ENCODE measurements around the gene ATP10B.

ATP10B gene

DNA sequence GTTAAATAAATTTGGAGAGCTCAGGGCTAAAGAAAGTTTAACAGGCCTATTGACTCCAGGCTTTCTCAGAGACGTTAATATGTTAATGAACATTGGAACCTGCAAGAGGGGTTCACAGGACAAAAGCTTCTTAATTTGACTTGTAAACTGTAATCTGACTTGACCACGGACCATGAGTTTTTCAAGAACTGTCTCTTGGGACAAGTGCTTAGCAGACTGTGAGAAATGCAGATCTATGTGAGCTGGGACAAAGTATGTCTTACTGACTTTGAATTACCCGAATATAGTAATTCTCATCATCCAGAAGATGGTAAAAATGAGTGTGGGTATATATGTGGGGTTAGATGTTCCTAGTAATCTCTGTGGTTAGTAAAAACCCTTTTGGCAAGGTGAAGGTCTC, 186.6 kb downstream of the ATP10B start:
- Histone ChIP-seq H3K27ac (ENCODE audit: insufficient read depth, low read depth, low read length, poor library complexity, severe bottlenecking) (no peak overlapping the region), H3K27me3 (ENCODE audit: control insufficient read depth, insufficient read depth, low read length, poor library complexity, severe bottlenecking) (no peaks in the 10 kb centered on the region), H3K36me3 (ENCODE audit: control insufficient read depth, insufficient read depth, low read length) (no peaks in the 10 kb centered on the region), H3K9me3 (ENCODE audit: control insufficient read depth, low read length) (no peaks in the 10 kb centered on the region), H3K4me1 (ENCODE audit: control insufficient read depth, insufficient read depth, low read length) (no peaks in the 10 kb centered on the region), H3K4me3 (ENCODE audit: insufficient read depth, low read depth, low read length) (no peak overlapping the region)
- 69 to 76% methylated on average over 3 of the region's 3 CpGs for WGBS, 2 experiments

DNA sequence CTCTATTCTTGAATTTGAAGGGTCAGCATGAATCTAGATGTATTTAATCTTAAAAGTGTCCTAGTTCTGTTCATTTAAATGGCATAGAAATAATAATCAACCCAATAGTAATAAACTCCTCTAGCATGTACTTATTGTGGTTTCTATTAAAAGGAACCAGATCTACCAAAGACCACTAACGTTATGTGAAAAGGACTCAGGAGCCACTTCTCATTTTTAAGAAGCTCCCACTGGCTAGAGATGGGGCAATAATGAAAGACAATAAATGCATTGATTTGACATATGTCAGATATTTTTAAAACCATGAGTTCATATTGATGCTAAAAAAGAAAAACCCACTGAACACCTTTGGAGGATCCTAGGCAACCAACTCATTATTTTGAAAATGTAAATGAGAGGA, 191.9 kb downstream of the ATP10B start:
- Histone ChIP-seq H3K27me3 (ENCODE audit: control insufficient read depth, insufficient read depth, low read length, poor library complexity, severe bottlenecking) (no peaks in the 10 kb centered on the region), H3K4me1 (ENCODE audit: control insufficient read depth, insufficient read depth, low read length) (no peaks in the 10 kb centered on the region), H3K36me3 (ENCODE audit: control insufficient read depth, insufficient read depth, low read length) (no peaks in the 10 kb centered on the region), H3K4me3 (ENCODE audit: insufficient read depth, low read depth, low read length) (no peak overlapping the region), H3K9me3 (ENCODE audit: control insufficient read depth, low read length) (no peaks in the 10 kb centered on the region), H3K27ac (ENCODE audit: insufficient read depth, low read depth, low read length, poor library complexity, severe bottlenecking) (no peak overlapping the region)
- WGBS, 2 experiments, result 89 to 93% methylated on average over 1 of the region's 1 CpG

DNA sequence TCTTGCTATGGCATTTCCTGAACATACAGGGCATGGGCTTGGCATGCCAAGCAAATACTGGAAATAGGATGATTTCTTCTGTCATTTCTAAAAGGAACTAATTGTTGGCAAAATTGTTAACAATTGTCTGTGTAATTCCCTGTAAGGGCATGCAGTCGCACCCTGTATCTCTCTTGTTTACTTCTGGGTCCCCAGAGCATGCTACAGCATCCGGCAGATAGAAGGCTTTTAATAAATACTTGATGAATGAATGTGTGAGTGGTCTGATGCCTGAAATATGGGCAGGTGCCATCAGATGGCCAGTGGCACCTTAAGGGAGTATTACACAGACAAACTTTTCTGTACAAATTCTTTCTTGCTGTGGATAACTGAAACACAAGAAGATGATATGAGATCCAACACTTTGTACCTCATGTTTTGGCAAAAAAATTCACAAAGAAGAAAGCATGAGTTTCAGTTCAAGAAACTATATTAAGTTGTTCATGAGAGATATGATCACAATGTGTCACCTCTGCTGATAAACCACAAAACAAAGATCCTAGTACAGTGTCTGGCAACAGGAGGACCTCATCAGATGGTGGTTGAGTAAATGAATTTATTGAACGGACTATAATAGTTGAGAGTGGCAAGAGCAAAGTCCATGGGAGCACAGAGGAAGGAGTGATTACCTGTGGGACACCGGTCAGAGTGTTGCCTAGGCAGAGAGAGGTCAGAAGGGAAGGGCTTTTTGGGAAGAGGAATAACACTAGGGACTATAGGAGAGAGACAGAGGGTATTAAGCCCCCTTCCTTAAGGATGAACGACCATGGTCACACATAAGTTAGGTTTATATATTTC, 194.2 kb downstream of the ATP10B start:
- H3K36me3 ChIP-seq (ENCODE audit: control insufficient read depth, insufficient read depth, low read length), result no peaks in the 10 kb centered on the region
- no peak overlapping the region for H3K4me3 ChIP-seq (ENCODE audit: insufficient read depth, low read depth, low read length)
- WGBS, 2 experiments, result 90 to 92% methylated on average over 5 of the region's 5 CpGs
- H3K27ac ChIP-seq (ENCODE audit: insufficient read depth, low read depth, low read length, poor library complexity, severe bottlenecking), result no peak overlapping the region
- no peaks in the 10 kb centered on the region for H3K27me3 ChIP-seq (ENCODE audit: control insufficient read depth, insufficient read depth, low read length, poor library complexity, severe bottlenecking)
- H3K9me3 ChIP-seq (ENCODE audit: control insufficient read depth, low read length), result peaks cover 2% of the 10 kb centered on the region
- H3K4me1 ChIP-seq (ENCODE audit: control insufficient read depth, insufficient read depth, low read length), result no peaks in the 10 kb centered on the region

DNA sequence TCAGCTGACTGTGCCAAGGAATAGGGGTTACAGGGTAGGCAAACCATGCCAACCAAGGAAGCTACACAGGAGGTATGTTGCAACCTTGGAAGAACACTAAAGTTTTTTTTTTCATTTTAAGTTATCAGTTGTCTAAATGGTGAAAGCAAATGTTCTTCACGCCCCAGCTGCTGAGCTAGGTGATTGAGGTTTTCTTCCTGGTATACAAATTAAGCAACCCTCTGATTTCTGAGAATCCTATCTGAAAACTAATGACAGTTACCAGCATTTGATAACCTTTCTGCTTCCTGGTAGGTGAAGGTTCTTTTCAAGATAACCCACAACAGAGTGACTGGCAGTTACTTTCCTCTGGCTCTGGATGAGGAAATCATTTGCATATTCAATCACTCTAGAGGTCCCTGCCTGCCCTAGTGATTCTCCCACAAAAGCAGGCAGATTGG, 194.9 kb downstream of the ATP10B start:
- Histone ChIP-seq H3K4me3 (ENCODE audit: insufficient read depth, low read depth, low read length) (no peak overlapping the region), H3K27me3 (ENCODE audit: control insufficient read depth, insufficient read depth, low read length, poor library complexity, severe bottlenecking) (no peaks in the 10 kb centered on the region), H3K9me3 (ENCODE audit: control insufficient read depth, low read length) (peaks cover 2% of the 10 kb centered on the region), H3K27ac (ENCODE audit: insufficient read depth, low read depth, low read length, poor library complexity, severe bottlenecking) (no peak overlapping the region), H3K36me3 (ENCODE audit: control insufficient read depth, insufficient read depth, low read length) (no peaks in the 10 kb centered on the region), H3K4me1 (ENCODE audit: control insufficient read depth, insufficient read depth, low read length) (no peaks in the 10 kb centered on the region)
- 86 to 100% methylated on average over 1 of the region's 1 CpG for WGBS, 2 experiments

DNA sequence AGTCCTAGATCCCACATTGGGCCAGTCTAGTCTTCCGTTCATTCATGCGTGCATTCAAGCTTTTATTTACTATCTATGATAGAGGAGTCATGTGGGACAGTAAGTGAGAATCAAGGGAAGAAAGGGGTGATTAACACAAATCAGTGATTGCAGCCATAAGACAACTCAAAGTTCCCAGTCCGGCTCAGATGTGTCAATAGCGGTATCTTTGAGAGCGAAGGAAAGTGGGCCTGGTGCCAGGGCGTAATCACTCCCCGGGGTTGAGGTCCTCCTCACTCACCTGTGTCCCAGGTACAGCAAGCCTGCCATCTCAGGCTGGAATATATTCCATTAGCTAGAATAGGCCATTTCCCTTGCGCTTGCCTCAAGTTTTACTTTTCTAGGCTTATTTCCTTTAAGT, 196.3 kb downstream of the ATP10B start:
- Histone ChIP-seq H3K36me3 (ENCODE audit: control insufficient read depth, insufficient read depth, low read length) (no peaks in the 10 kb centered on the region), H3K27ac (ENCODE audit: insufficient read depth, low read depth, low read length, poor library complexity, severe bottlenecking) (no peak overlapping the region), H3K27me3 (ENCODE audit: control insufficient read depth, insufficient read depth, low read length, poor library complexity, severe bottlenecking) (no peaks in the 10 kb centered on the region), H3K9me3 (ENCODE audit: control insufficient read depth, low read length) (peaks cover 2% of the 10 kb centered on the region), H3K4me3 (ENCODE audit: insufficient read depth, low read depth, low read length) (no peak overlapping the region), H3K4me1 (ENCODE audit: control insufficient read depth, insufficient read depth, low read length) (no peaks in the 10 kb centered on the region)
- WGBS, 2 experiments, result 95 to 97% methylated on average over 8 of the region's 8 CpGs

DNA sequence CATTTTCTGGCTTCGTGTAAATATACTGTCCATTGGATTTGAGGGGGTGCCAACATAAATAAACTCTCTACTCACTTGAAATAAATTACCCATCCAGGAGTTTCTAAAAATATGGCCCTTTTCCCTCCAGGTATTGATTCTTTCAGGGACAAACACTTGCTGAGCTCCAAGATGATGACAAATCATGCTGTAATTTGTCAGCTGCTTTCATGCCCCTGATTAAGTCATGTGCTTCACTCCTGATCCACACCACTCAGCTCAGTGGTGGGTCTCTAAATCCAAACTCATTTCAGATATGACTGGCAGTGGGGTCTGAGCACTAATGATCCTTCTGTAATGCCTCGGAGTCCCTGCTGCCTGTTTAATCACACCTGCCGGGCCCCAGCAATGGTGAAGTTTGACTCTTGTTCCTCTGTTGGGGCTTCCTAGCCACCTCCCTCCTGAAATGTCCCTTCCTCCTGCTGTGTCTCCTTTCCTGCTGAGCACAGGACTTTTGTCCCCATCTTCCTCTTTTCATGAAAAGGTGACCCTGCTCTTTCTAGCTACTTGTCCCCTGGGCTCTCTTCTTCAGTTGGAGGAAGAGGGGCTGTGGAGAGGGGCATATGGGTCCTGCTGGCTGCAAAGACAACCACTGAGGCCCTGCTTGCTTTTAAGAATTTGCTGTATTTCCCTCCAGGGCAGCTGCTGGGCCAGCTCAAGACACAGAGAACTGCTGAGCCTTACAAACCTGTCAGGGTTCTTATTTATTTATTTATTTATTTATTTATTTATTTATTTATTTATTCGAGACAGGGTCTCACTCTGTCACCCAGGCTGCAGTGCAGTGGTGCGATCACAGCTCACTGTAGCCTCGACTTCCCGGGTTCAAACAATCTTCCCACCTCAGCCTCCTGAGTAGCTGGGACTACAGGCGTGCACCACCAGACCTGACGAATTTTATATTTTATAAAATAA, 200.0 kb downstream of the ATP10B start:
- Histone ChIP-seq H3K27me3 (ENCODE audit: control insufficient read depth, insufficient read depth, low read length, poor library complexity, severe bottlenecking) (no peaks in the 10 kb centered on the region), H3K27ac (ENCODE audit: insufficient read depth, low read depth, low read length, poor library complexity, severe bottlenecking) (no peak overlapping the region), H3K4me1 (ENCODE audit: control insufficient read depth, insufficient read depth, low read length) (no peaks in the 10 kb centered on the region), H3K9me3 (ENCODE audit: control insufficient read depth, low read length) (peaks cover 2% of the 10 kb centered on the region), H3K36me3 (ENCODE audit: control insufficient read depth, insufficient read depth, low read length) (no peaks in the 10 kb centered on the region), H3K4me3 (ENCODE audit: insufficient read depth, low read depth, low read length) (no peak overlapping the region)
- 89 to 96% methylated on average over 6 to 7 of the region's 9 CpGs for WGBS, 2 experiments

DNA sequence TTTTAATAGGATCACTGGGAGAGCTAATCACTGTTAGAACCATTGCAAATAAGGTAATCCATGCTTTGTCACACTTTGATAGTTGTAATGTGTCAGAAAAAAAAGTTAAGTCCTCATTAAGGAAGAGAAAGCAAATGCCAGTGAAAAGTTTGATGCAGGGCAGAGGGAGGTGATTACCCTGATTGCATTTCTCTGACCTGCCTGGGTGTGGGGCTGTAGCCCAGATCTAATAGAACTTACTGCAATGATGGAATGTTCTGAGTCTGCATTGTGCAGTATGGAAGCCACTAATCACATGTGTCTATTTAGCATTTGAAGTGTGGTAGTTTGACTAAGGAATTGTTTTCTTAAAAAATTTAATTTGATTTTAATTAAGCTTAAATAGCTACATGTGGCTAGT, 202.7 kb downstream of the ATP10B start:
- Histone ChIP-seq H3K36me3 (ENCODE audit: control insufficient read depth, insufficient read depth, low read length) (no peaks in the 10 kb centered on the region), H3K9me3 (ENCODE audit: control insufficient read depth, low read length) (peaks cover 2% of the 10 kb centered on the region), H3K27me3 (ENCODE audit: control insufficient read depth, insufficient read depth, low read length, poor library complexity, severe bottlenecking) (no peaks in the 10 kb centered on the region), H3K27ac (ENCODE audit: insufficient read depth, low read depth, low read length, poor library complexity, severe bottlenecking) (no peak overlapping the region), H3K4me3 (ENCODE audit: insufficient read depth, low read depth, low read length) (no peak overlapping the region), H3K4me1 (ENCODE audit: control insufficient read depth, insufficient read depth, low read length) (no peaks in the 10 kb centered on the region)

DNA sequence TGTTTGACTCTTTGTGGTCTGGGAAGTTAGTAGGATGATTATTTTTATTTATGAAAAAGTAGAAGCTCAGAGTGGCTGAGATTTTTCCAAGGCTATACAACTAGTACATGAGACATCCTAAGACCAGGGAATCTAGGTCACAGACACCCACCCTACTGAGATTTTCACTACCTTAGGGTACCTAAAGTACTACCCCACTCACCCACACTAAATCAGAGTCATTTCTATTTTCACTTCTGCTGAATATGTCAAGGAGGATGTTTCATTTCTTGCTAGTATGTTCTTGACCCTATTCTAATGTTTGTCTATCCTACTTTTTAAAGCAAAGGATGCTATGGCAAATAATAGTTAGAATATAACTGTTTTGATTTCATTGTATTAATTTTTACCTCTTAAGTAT, 206.0 kb downstream of the ATP10B start:
- no peak overlapping the region for H3K4me3 ChIP-seq (ENCODE audit: insufficient read depth, low read depth, low read length)
- no peaks in the 10 kb centered on the region for H3K27me3 ChIP-seq (ENCODE audit: control insufficient read depth, insufficient read depth, low read length, poor library complexity, severe bottlenecking)
- H3K4me1 ChIP-seq (ENCODE audit: control insufficient read depth, insufficient read depth, low read length), result no peaks in the 10 kb centered on the region
- no peaks in the 10 kb centered on the region for H3K36me3 ChIP-seq (ENCODE audit: control insufficient read depth, insufficient read depth, low read length)
- H3K27ac ChIP-seq (ENCODE audit: insufficient read depth, low read depth, low read length, poor library complexity, severe bottlenecking), result no peak overlapping the region
- no peaks in the 10 kb centered on the region for H3K9me3 ChIP-seq (ENCODE audit: control insufficient read depth, low read length)

DNA sequence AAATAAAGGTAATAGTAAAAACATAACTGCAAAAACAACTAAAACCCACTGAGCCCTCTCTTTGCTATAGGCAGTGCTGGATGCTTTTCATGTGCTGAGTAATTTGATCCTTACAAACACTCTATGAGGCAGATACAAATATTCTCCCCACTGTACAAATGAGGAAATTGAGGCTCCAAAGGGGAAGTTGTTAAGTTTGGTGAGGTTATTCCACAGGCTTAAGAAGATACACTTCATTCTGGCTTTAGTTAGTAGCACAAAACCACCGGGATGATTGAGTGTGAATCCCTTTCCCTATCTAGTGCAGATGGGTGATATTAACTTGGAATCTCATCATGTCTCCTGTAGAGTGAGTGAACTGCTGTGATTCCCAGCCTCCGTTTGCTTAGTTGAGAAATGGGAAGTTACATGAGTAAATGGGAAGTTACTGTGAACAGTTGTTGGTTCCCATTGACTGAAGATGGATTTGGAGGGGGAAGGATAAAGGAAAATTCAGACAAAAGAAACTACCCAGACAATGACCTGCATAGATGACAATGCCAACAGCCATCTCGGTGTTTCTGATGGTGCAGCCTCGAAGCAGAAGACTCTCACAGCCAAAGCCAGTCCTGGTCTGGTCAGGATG, 208.3 kb downstream of the ATP10B start:
- WGBS, 2 experiments, result 91 to 96% methylated on average over 4 of the region's 4 CpGs

DNA sequence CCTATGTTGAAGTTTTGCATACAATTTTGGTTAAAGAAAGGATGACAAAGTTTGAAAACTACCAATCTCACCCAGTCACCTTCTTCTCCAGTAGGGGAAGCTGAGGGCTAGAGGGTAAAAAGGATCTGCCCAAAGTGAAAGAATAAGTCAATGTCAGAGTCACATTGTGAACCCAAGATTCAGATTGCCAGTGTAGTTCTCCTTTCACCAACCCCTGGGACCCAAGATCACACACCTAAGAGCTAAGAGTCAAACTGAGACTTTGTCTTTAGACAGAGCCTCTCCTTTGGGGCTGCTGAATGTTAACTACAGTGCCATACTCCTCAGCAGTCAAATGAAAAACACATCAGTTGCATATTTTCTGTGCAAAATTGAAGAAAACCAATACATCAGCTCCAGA, 210.6 kb downstream of the ATP10B start:
- no peaks in the 10 kb centered on the region for H3K4me1 ChIP-seq (ENCODE audit: control insufficient read depth, insufficient read depth, low read length)
- H3K4me3 ChIP-seq (ENCODE audit: insufficient read depth, low read depth, low read length), result no peak overlapping the region
- no peaks in the 10 kb centered on the region for H3K36me3 ChIP-seq (ENCODE audit: control insufficient read depth, insufficient read depth, low read length)
- H3K27ac ChIP-seq (ENCODE audit: insufficient read depth, low read depth, low read length, poor library complexity, severe bottlenecking), result no peak overlapping the region
- H3K9me3 ChIP-seq (ENCODE audit: control insufficient read depth, low read length), result no peaks in the 10 kb centered on the region
- H3K27me3 ChIP-seq (ENCODE audit: control insufficient read depth, insufficient read depth, low read length, poor library complexity, severe bottlenecking), result no peaks in the 10 kb centered on the region

More for the DNA sequence above, 208.3 kb downstream of the ATP10B start:
- Histone ChIP-seq H3K27ac (ENCODE audit: insufficient read depth, low read depth, low read length, poor library complexity, severe bottlenecking) (no peak overlapping the region), H3K4me1 (ENCODE audit: control insufficient read depth, insufficient read depth, low read length) (no peaks in the 10 kb centered on the region), H3K4me3 (ENCODE audit: insufficient read depth, low read depth, low read length) (no peak overlapping the region), H3K9me3 (ENCODE audit: control insufficient read depth, low read length) (no peaks in the 10 kb centered on the region), H3K36me3 (ENCODE audit: control insufficient read depth, insufficient read depth, low read length) (no peaks in the 10 kb centered on the region), H3K27me3 (ENCODE audit: control insufficient read depth, insufficient read depth, low read length, poor library complexity, severe bottlenecking) (no peaks in the 10 kb centered on the region)
